GM12878 (cell line): ENCODE measurements around the gene PROB1.

Experiments used
- CHD1 ChIP-seq: IDR thresholded peaks from 2 replicates; pipeline ENCODE4 v1.6.1; 2012; ENCODE audit warnings: low read depth, low read length, improper control_type of control experiment
- CTCF ChIP-seq, 3 experiments: IDR thresholded peaks in 2 of 3; conservative IDR thresholded peaks in 1 of 3; 2 replicates each; pipeline ENCODE4 v1.5.1; 2011; ENCODE audit warnings: low read depth in 3 of 3, low read length in 3 of 3, mild to moderate bottlenecking in 3 of 3, control low read depth in 2 of 3, moderate library complexity in 2 of 3, inconsistent platforms in 1 of 3, mixed read lengths in 1 of 3; ENCODE audit not compliant: control insufficient read depth in 2 of 3, insufficient read depth in 1 of 3; ENCODE audit errors: extremely low read depth in 1 of 3
- HDGF ChIP-seq: fragments of 450-650 bp; IDR thresholded peaks from 2 replicates; pipeline ENCODE4 v1.6.1; 2016; ENCODE audit warnings: antibody characterized with exemption
- RELA ChIP-seq: fragments of 450-650 bp; IDR thresholded peaks from 2 replicates; pipeline ENCODE4 v1.8.0; 2014; ENCODE audit warnings: borderline replicate concordance; ENCODE audit not compliant: partially characterized antibody
- SREBF2 ChIP-seq: IDR thresholded peaks from 2 replicates; pipeline ENCODE4 v1.6.1; 2012; ENCODE audit warnings: mild to moderate bottlenecking, low read length
- ZNF384 ChIP-seq: IDR thresholded peaks from 2 replicates; pipeline ENCODE4 v1.6.1; 2012; ENCODE audit warnings: low read depth, mild to moderate bottlenecking, low read length, improper control_type of control experiment, borderline replicate concordance
- TF ChIP-seq, protein P1 (sequence below): IDR thresholded peaks from 2 replicates; pipeline ENCODE4 v1.6.1; 2012; ENCODE audit warnings: low read depth, low read length, improper control_type of control experiment

DNA sequence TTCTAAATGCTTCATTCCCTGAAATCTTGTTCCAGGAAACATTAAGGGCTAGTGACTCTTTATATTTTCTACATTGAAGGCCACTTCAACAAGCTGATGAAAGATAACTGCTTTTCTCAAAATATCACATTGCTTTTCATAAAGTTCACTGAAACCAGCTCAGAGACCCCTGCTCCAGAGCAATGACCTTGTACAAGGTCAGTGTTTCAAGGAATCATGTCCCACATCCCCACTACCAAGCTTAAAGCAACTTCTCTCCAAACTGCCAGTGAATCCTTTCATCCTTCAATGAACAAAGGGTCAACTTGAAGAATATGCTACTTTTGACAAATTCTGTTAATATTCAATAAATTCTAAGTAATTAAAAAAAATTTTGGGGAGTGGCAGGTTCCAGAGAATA lies 21.0 kb upstream of the PROB1 start:
- TF ChIP-seq RELA (no peak), HDGF (no peak), CHD1 (no peak), CTCF (IDR thresholded peaks at IDR 0.05 in 2 of 3, conservative IDR thresholded peaks at IDR 0.05 in 1 of 3; ENCODE audit: control insufficient read depth in 2 of 3, extremely low read depth in 1 of 3, insufficient read depth in 1 of 3, low read depth in 3 of 3, low read length in 3 of 3) (no peak), ZNF384 (no peak), SREBF2 (no peak)
- TF ChIP-seq, protein P1, sequence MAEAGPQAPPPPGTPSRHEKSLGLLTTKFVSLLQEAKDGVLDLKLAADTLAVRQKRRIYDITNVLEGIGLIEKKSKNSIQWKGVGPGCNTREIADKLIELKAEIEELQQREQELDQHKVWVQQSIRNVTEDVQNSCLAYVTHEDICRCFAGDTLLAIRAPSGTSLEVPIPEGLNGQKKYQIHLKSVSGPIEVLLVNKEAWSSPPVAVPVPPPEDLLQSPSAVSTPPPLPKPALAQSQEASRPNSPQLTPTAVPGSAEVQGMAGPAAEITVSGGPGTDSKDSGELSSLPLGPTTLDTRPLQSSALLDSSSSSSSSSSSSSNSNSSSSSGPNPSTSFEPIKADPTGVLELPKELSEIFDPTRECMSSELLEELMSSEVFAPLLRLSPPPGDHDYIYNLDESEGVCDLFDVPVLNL, result no peak
